H9 (cell line): ENCODE data around the gene SNCB. TPM values are rescaled to one million over a fixed set of nuclear protein-coding genes. Genes with fewer than 3 reads are reported as not detected.
A peak's percentile ranks its signal among the peaks of the same experiment; 100 is the strongest.

Experiments
- DNase-seq: peaks from one replicate; pipeline ENCODE4 v3.0.0-alpha.2; 2017
- H2AFZ ChIP-seq: one replicate; pipeline ENCODE4 v1.6.1; 2013; ENCODE audit warnings: mild to moderate bottlenecking, low read length, control low read depth, moderate library complexity
- H2AK5ac ChIP-seq: 2 replicates; pipeline ENCODE4 v1.6.1; 2013; ENCODE audit warnings: low read length, control low read depth, mixed read lengths; ENCODE audit not compliant: insufficient read length
- H2BK120ac ChIP-seq: one replicate; pipeline ENCODE4 v1.6.1; 2013; ENCODE audit warnings: low read depth, mild to moderate bottlenecking, low read length, control low read depth, inconsistent platforms; ENCODE audit not compliant: poor library complexity, severe bottlenecking
- H2BK12ac ChIP-seq: 2 replicates; pipeline ENCODE4 v1.6.1; 2013; ENCODE audit warnings: low read length, control low read depth, mixed read lengths, low read depth; ENCODE audit not compliant: insufficient read length
- H2BK15ac ChIP-seq: 2 replicates; pipeline ENCODE4 v1.6.1; 2013; ENCODE audit warnings: low read depth, low read length, control low read depth
- H2BK20ac ChIP-seq: one replicate; pipeline ENCODE4 v1.6.1; 2013; ENCODE audit warnings: low read depth, mild to moderate bottlenecking, low read length, control low read depth, inconsistent platforms; ENCODE audit not compliant: poor library complexity, severe bottlenecking
- H2BK5ac ChIP-seq: 2 replicates; pipeline ENCODE4 v1.6.1; 2013; ENCODE audit warnings: low read length, control low read depth, mixed read lengths; ENCODE audit not compliant: insufficient read length
- H3K14ac ChIP-seq: 2 replicates; pipeline ENCODE4 v1.6.1; 2013; ENCODE audit warnings: low read length, control low read depth; ENCODE audit not compliant: insufficient read depth
- H3K18ac ChIP-seq: 2 replicates; pipeline ENCODE4 v1.6.1; 2013; ENCODE audit warnings: low read depth, mild to moderate bottlenecking, mixed read lengths, low read length, control low read depth; ENCODE audit not compliant: insufficient read length
- H3K23ac ChIP-seq: 2 replicates; pipeline ENCODE4 v1.6.1; 2013; ENCODE audit warnings: low read length, control low read depth, mixed read lengths, low read depth; ENCODE audit not compliant: insufficient read length
- H3K23me2 ChIP-seq: 2 replicates; pipeline ENCODE4 v1.6.1; 2013; ENCODE audit warnings: low read depth, mild to moderate bottlenecking, mixed read lengths, low read length, control low read depth; ENCODE audit not compliant: insufficient read length, poor library complexity, severe bottlenecking
- H3K27ac ChIP-seq: 2 replicates; pipeline ENCODE4 v1.5.1; 2013; ENCODE audit warnings: low read length, control low read depth, mixed read lengths, low read depth; ENCODE audit not compliant: insufficient read length
- H3K27me3 ChIP-seq: 2 replicates; pipeline ENCODE4 v1.6.1; 2013; ENCODE audit warnings: low read length, control low read depth, inconsistent platforms; ENCODE audit not compliant: insufficient read depth
- H3K4ac ChIP-seq: 2 replicates; pipeline ENCODE4 v1.6.1; 2013; ENCODE audit warnings: low read depth, mild to moderate bottlenecking, control low read depth, inconsistent platforms, low read length, moderate library complexity
- H3K4me1 ChIP-seq: 2 replicates; pipeline ENCODE4 v1.6.1; 2013; ENCODE audit warnings: low read length, control low read depth, inconsistent platforms; ENCODE audit not compliant: insufficient read depth
- H3K4me2 ChIP-seq: 2 replicates; pipeline ENCODE4 v1.6.1; 2013; ENCODE audit warnings: low read length, control low read depth, mixed read lengths; ENCODE audit not compliant: insufficient read length, insufficient read depth
- H3K56ac ChIP-seq: 2 replicates; pipeline ENCODE4 v1.6.1; 2013; ENCODE audit warnings: low read depth, mild to moderate bottlenecking, mixed read lengths, low read length, control low read depth; ENCODE audit not compliant: insufficient read length
- H3K79me1 ChIP-seq: 2 replicates; pipeline ENCODE4 v1.6.1; 2013; ENCODE audit warnings: low read depth, mild to moderate bottlenecking, moderate library complexity, low read length, control low read depth, inconsistent platforms; ENCODE audit not compliant: insufficient read depth, poor library complexity, severe bottlenecking
- H3K79me2 ChIP-seq: 2 replicates; pipeline ENCODE4 v1.6.1; 2013; ENCODE audit warnings: low read length, control low read depth, inconsistent platforms; ENCODE audit not compliant: insufficient read depth
- H3K9ac ChIP-seq: 2 replicates; pipeline ENCODE4 v1.6.1; 2013; ENCODE audit warnings: low read length, control low read depth, mixed read lengths; ENCODE audit not compliant: insufficient read length; ENCODE audit errors: extremely low read depth
- H3K9me3 ChIP-seq: one replicate; pipeline ENCODE4 v1.6.1; 2013; ENCODE audit warnings: low read depth, low read length, inconsistent platforms; ENCODE audit not compliant: control insufficient read depth
- H3T11ph ChIP-seq: one replicate; pipeline ENCODE4 v1.6.1; 2013; ENCODE audit warnings: mild to moderate bottlenecking, low read length, control low read depth, inconsistent platforms
- H4K20me1 ChIP-seq: one replicate; pipeline ENCODE4 v1.6.1; 2013; ENCODE audit not compliant: control insufficient read depth, insufficient read length, insufficient read depth
- H4K5ac ChIP-seq: 2 replicates; pipeline ENCODE4 v1.6.1; 2013; ENCODE audit warnings: low read depth, mild to moderate bottlenecking, mixed read lengths, low read length, control low read depth; ENCODE audit not compliant: insufficient read length
- H4K8ac ChIP-seq: replicated peaks from 2 replicates; pipeline ENCODE4 v1.6.1; 2013; ENCODE audit warnings: low read length, control low read depth, mixed read lengths, low read depth; ENCODE audit not compliant: insufficient read length
- H4K91ac ChIP-seq: 2 replicates; pipeline ENCODE4 v1.6.1; 2013; ENCODE audit warnings: low read depth, mild to moderate bottlenecking, moderate library complexity, mixed read lengths, low read length, control low read depth; ENCODE audit not compliant: insufficient read length
- H3K27ac Mint-ChIP-seq, 3 experiments: 2 replicates in 2 of 3; 3 replicates in 1 of 3; pipeline ENCODE4 v1.8.0; 2020 to 2021; ENCODE audit warnings: mixed read lengths in 3 of 3, mild to moderate bottlenecking in 1 of 3, moderate library complexity in 1 of 3
- H3K27me3 Mint-ChIP-seq: 2 replicates; pipeline ENCODE4 v1.8.0; 2021; ENCODE audit warnings: low read depth, mild to moderate bottlenecking, moderate library complexity, mixed read lengths
- H3K36me3 Mint-ChIP-seq, 3 experiments: 2 replicates in 2 of 3; 3 replicates in 1 of 3; pipeline ENCODE4 v1.8.0; 2020 to 2021; ENCODE audit warnings: low read depth in 3 of 3, mixed read lengths in 3 of 3; ENCODE audit not compliant: insufficient read depth in 1 of 3
- H3K4me1 Mint-ChIP-seq, 2 experiments: 2 replicates each; pipeline ENCODE4 v1.8.0; 2020; ENCODE audit warnings: mixed read lengths in 2 of 2
- H3K4me3 Mint-ChIP-seq, 2 experiments: 2 replicates in 1 of 2; 3 replicates in 1 of 2; pipeline ENCODE4 v1.8.0; 2020 to 2021; ENCODE audit warnings: mild to moderate bottlenecking in 2 of 2, mixed read lengths in 2 of 2, moderate library complexity in 1 of 2
- H3K9me3 Mint-ChIP-seq, 2 experiments: 2 replicates in 1 of 2; 3 replicates in 1 of 2; pipeline ENCODE4 v1.8.0; 2020; ENCODE audit warnings: mild to moderate bottlenecking in 2 of 2, mixed read lengths in 2 of 2, moderate library complexity in 1 of 2
- WGBS: extraction: QIAGEN DNeasy Blood & Tissue Kit; methylation state at CpG from one replicate; pipeline ENCODE4 v1.1.7; 2013; ENCODE audit warnings: missing lambda C conversion rate, low lambda C conversion rate, mixed read lengths; ENCODE audit not compliant: insufficient read length; ENCODE audit errors: extremely low coverage; 5-methylcytosine and 5-hydroxymethylcytosine counted together
- total RNA-seq: library from RNA; stranded (reverse); gene quantifications from 2 replicates; pipeline ENCODE4 v1.2.1, GENCODE V29; 2021
- TF ChIP-seq, protein P1 (sequence below): fragments of 200-600 bp; sonication (generic); conservative IDR thresholded peaks from 3 replicates; pipeline ENCODE4 v1.8.0; 2021; ENCODE audit warnings: antibody characterized with exemption, mild to moderate bottlenecking

SNCB gene
- total RNA-seq, 1 experiment from 2014 or later, result 3.5 TPM

GRCh38 chr5:176597417-176598389 lies 32.6 kb downstream of the SNCB start:
- Histone ChIP-seq H2BK5ac (no peak overlapping the region), H3K4me1 (no peaks in the 10 kb centered on the region), H3K9me3 (no peaks in the 10 kb centered on the region), H3T11ph (no peak overlapping the region), H3K56ac (no peak overlapping the region), H2BK15ac (no peak overlapping the region), H2AK5ac (no peak overlapping the region), H3K4ac (no peak overlapping the region), H3K23ac (no peak overlapping the region), H3K27me3 (no peaks in the 10 kb centered on the region), H3K79me2 (no peaks in the 10 kb centered on the region), H2AFZ (no peak overlapping the region), H2BK120ac (no peak overlapping the region), H3K23me2 (no peaks in the 10 kb centered on the region), H3K79me1 (no peaks in the 10 kb centered on the region), H3K14ac (no peak overlapping the region), H2BK20ac (no peak overlapping the region), H2BK12ac (no peak overlapping the region), H3K18ac (no peak overlapping the region), H3K27ac (no peak overlapping the region), H4K20me1 (no peaks in the 10 kb centered on the region), H4K5ac (no peak overlapping the region), H4K91ac (no peak overlapping the region), H3K9ac (no peak overlapping the region), H3K4me2 (no peak overlapping the region), H4K8ac (no peak overlapping the region)
- H3K27me3 Mint-ChIP-seq, result peaks cover 24% of the 10 kb centered on the region
- H3K4me3 Mint-ChIP-seq, result no peak overlapping the region; a peak in 1 of 5 replicates
- H3K36me3 Mint-ChIP-seq, result peaks cover 4 to 12% (median 6%) of the 10 kb centered on the region in 3 experiments; a peak in 6 of 7 replicates
- peak; percentile 53 for DNase-seq
- H3K27ac Mint-ChIP-seq, result no peak overlapping the region
- H3K4me1 Mint-ChIP-seq, result peaks cover 6 to 10% of the 10 kb centered on the region in 2 experiments; a peak in 3 of 4 replicates
- WGBS, result no CpG with 5 or more reads among the region's 47 CpGs
- no peaks in the 10 kb centered on the region; a peak in 1 of 5 replicates for H3K9me3 Mint-ChIP-seq
- TF ChIP-seq, protein P1, sequence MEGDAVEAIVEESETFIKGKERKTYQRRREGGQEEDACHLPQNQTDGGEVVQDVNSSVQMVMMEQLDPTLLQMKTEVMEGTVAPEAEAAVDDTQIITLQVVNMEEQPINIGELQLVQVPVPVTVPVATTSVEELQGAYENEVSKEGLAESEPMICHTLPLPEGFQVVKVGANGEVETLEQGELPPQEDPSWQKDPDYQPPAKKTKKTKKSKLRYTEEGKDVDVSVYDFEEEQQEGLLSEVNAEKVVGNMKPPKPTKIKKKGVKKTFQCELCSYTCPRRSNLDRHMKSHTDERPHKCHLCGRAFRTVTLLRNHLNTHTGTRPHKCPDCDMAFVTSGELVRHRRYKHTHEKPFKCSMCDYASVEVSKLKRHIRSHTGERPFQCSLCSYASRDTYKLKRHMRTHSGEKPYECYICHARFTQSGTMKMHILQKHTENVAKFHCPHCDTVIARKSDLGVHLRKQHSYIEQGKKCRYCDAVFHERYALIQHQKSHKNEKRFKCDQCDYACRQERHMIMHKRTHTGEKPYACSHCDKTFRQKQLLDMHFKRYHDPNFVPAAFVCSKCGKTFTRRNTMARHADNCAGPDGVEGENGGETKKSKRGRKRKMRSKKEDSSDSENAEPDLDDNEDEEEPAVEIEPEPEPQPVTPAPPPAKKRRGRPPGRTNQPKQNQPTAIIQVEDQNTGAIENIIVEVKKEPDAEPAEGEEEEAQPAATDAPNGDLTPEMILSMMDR, result peak; percentile 41; the same call in 2 of the 3 replicates
